Measurements from ENCODE around the gene GLOD4. TPM values are rescaled to one million over a fixed set of nuclear protein-coding genes. Genes with fewer than 3 reads are reported as not detected.
"Not testable (repeated sequence)": the region's sequence is repeated elsewhere in the genome, so short reads cannot be mapped to it uniquely, and the experiment has no call there.

The GLOD4 gene
- total and polyA plus RNA-seq, 8 donors = 46.5 to 105 (median 93.2) TPM

DNA sequence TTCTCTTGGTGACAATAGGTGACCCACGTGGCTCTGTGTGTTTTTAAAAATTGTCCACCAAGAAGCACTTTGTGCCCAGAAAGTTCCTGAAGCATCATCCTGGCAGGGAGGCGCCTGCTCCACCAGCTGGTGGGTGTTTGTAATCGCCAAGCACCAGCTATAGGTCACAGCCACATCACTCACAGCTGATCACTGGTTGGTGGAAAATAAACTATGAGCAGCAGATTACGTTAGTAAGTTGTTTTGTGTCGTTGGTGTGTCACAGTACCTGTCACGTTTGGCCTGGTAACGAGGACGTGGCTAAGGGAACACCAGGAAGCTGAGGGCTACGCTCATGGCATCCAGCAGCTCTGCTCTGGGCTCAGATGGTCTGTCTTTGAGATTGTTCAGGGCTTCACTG lies 10.2 kb upstream of the GLOD4 start:
- no peak for ATAC-seq
- H3K27ac ChIP-seq = no peak overlapping the region

DNA sequence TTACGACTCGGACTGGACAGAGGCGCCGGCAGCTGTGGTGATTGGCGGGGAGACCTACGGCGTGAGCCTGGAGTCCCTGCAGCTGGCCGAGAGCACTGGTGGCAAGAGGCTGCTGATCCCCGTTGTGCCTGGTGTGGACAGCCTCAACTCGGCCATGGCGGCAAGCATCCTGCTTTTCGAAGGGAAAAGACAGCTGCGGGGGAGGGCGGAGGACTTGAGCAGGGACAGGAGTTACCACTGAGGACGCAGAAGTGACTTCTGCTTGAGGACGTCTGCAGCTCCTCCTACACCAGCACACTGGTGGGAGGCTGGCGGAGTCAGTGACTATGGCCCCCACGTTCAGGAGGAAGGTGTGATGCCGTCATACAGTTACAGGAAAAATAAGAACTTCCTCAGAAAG lies 9.7 kb upstream of the GLOD4 start:
- Histone ChIP-seq H3K4me1 (peaks cover 7 to 13% of the 10 kb centered on the region in 2 donors), H3K36me3 (peaks cover 0 to 54% of the 10 kb centered on the region in 2 donors), H3K4me3 (no peak overlapping the region), H3K27ac (no peak overlapping the region), H3K27me3 (no peaks in the 10 kb centered on the region), H3K9me3 (no peaks in the 10 kb centered on the region)
- intact Hi-C loops (cut with DNase I) = no loop called here
- TF ChIP-seq, protein P1, sequence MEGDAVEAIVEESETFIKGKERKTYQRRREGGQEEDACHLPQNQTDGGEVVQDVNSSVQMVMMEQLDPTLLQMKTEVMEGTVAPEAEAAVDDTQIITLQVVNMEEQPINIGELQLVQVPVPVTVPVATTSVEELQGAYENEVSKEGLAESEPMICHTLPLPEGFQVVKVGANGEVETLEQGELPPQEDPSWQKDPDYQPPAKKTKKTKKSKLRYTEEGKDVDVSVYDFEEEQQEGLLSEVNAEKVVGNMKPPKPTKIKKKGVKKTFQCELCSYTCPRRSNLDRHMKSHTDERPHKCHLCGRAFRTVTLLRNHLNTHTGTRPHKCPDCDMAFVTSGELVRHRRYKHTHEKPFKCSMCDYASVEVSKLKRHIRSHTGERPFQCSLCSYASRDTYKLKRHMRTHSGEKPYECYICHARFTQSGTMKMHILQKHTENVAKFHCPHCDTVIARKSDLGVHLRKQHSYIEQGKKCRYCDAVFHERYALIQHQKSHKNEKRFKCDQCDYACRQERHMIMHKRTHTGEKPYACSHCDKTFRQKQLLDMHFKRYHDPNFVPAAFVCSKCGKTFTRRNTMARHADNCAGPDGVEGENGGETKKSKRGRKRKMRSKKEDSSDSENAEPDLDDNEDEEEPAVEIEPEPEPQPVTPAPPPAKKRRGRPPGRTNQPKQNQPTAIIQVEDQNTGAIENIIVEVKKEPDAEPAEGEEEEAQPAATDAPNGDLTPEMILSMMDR (IDR thresholded peaks at IDR 0.05) = no peak
- no peak for ATAC-seq
- DNase-seq = no peak

More for the DNA sequence above, 10.2 kb upstream of the GLOD4 start:
- intact Hi-C loops (cut with DNase I) = no loop called here
- DNase-seq = no peak
- peaks cover 7 to 13% of the 10 kb centered on the region in 2 donors for H3K4me1 ChIP-seq
- H3K36me3 ChIP-seq = peaks cover 0 to 50% of the 10 kb centered on the region in 2 donors
- no peak overlapping the region for H3K4me3 ChIP-seq
- no peaks in the 10 kb centered on the region for H3K27me3 ChIP-seq
- TF ChIP-seq, protein P1 (IDR thresholded peaks at IDR 0.05) = no peak
- no peaks in the 10 kb centered on the region for H3K9me3 ChIP-seq

DNA sequence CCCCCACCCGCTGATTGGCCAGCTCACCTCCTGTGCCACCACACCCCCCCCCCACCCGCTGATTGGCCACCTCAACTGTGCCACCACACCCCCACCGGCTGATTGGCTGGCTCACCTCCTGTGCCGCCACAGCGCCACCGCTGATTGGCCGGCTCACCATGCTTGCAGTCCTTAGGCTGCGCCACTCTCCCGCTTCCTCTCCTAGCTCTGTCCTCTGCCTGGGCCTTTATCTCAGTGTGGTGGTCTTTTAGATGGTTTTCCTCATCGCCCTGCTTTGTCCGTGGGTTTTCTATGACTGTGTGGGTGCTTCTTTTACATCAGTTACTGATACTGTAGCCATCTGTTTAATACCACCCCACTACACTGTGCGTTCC lies 8.8 kb upstream of the GLOD4 start:
- peaks cover 7 to 13% of the 10 kb centered on the region in 2 donors for H3K4me1 ChIP-seq
- H3K27me3 ChIP-seq; DNase-seq; intact Hi-C loops (cut with DNase I); H3K9me3 ChIP-seq; H3K4me3 ChIP-seq; ATAC-seq; H3K27ac ChIP-seq: not testable (repeated sequence)
- peaks cover 0 to 60% of the 10 kb centered on the region in 2 donors for H3K36me3 ChIP-seq

DNA sequence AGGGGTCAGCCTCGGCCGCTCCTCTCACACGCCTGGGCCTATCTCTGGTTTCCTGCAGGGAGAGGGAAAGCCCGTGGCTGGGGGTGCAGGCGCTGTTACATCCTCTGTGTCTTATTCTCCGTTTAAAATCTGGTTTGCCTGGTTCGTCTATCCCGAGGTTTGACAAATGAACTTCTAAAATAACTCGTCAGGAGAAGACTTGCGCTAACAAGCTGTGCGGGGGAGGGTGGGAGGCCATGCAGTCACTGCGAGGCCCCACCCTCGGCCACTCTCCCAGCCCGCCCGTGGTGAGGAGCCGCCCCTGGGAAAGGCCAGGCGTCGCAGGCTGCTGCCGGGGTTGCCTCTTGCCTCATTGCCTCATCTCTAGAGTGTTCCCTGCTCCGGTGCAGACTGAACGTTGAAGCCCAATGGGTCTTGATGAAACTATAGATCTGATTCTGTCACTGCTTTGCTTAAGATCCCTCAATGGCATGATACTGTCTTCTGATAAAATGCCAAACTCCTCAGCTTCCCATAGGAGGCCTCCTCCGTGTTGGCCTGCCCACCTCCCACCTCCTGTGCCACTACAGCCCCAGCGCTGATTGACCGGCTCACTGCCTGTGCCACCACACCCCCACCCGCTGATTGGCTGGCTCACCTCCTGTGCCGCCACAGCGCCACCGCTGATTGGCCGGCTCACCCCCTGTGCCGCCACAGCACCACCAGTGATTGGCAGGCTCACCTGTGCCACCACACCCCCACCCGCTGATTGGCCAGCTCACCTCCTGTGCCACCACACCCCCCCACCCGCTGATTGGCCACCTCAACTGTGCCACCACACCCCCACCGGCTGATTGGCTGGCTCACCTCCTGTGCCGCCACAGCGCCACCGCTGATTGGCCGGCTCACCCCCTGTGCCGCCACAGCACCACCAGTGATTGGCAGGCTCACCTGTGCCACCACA lies 8.1 kb upstream of the GLOD4 start:
- peaks cover 7 to 11% of the 10 kb centered on the region in 2 donors for H3K4me1 ChIP-seq
- H3K4me3 ChIP-seq; DNase-seq; H3K9me3 ChIP-seq; H3K27me3 ChIP-seq; intact Hi-C loops (cut with DNase I); H3K27ac ChIP-seq; ATAC-seq: not testable (repeated sequence)
- H3K36me3 ChIP-seq = peaks cover 0 to 60% of the 10 kb centered on the region in 2 donors

DNA sequence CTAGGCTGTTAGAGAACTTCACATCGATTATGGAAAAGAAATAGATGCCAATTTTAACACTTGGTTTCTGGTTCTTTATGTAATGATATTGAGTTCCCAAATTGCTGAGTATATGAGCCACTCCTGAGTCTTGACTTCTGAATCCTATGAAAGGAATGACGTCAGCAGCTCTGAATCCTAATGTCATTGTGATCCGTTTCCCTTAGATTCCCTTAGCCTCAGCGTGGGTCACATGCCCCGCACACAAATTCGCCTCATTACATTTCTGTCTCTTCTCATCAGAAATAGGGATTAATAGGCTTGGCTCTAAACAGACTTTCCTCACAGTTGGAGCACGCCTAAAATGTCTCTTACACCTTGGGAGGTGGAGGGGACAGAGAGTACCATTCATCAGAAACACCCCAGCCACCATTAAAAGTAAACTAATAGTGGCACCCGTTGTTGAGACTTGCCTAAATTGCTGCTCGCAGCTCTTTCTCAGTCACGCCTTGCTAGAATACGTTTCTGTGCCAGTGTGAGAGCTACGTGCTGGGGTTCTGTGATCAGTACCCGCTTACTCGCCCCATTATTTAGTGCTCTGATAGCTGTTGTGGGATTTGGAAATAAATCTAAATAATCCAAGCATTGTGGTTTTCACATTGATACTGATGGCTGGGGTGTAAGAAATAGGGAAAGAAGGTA lies 7.2 kb upstream of the GLOD4 start:
- no peak for DNase-seq
- H3K27me3 ChIP-seq = no peaks in the 10 kb centered on the region
- intact Hi-C loops (cut with DNase I) = no loop called here
- H3K4me1 ChIP-seq = peaks cover 0 to 9% of the 10 kb centered on the region in 2 donors
- TF ChIP-seq, protein P1 (IDR thresholded peaks at IDR 0.05) = no peak
- ATAC-seq = no peak
- H3K4me3 ChIP-seq = no peak overlapping the region
- no peak overlapping the region for H3K27ac ChIP-seq
- H3K9me3 ChIP-seq = no peaks in the 10 kb centered on the region
- H3K36me3 ChIP-seq = peaks cover 0 to 68% of the 10 kb centered on the region in 2 donors

DNA sequence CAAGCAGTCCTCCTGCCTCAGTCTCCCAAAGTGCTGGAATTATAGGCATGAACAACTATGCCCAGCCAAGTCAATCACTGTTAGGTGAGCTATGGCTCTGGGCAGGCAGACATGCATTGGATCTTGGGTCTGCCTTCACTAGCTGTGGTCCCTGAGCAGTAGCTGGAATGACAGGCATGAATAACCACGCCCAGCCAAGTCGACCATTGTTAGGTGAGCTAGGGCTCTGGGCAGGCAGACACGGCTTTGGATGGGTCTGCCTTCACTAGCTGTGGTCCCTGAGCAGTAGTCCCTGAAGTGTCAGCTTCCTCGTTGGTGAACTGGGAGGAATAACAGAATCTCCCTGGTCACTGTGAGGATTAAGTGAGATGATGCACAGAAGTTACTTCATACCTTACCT lies 6.5 kb upstream of the GLOD4 start:
- no peak for DNase-seq
- TF ChIP-seq, protein P1 (IDR thresholded peaks at IDR 0.05) = no peak

More for the DNA sequence above, 6.5 kb upstream of the GLOD4 start:
- no peak overlapping the region for H3K4me3 ChIP-seq
- no peak for ATAC-seq
- H3K9me3 ChIP-seq = no peaks in the 10 kb centered on the region
- peaks cover 0 to 14% of the 10 kb centered on the region in 2 donors for H3K4me1 ChIP-seq
- no peak overlapping the region for H3K27ac ChIP-seq
- peaks cover 0 to 71% of the 10 kb centered on the region in 2 donors for H3K36me3 ChIP-seq
- H3K27me3 ChIP-seq = no peaks in the 10 kb centered on the region
- intact Hi-C loops (cut with DNase I) = no loop called here

Data from left lung (tissue), 10 donors.